ENCODE results near the gene BAHCC1. TPM values are rescaled to one million over a fixed set of nuclear protein-coding genes. Genes with fewer than 3 reads are reported as not detected.

Gene BAHCC1
- total RNA-seq, 6 donors from 2014 or later, result 8.2 to 81.7 (median 21.0) TPM

DNA sequence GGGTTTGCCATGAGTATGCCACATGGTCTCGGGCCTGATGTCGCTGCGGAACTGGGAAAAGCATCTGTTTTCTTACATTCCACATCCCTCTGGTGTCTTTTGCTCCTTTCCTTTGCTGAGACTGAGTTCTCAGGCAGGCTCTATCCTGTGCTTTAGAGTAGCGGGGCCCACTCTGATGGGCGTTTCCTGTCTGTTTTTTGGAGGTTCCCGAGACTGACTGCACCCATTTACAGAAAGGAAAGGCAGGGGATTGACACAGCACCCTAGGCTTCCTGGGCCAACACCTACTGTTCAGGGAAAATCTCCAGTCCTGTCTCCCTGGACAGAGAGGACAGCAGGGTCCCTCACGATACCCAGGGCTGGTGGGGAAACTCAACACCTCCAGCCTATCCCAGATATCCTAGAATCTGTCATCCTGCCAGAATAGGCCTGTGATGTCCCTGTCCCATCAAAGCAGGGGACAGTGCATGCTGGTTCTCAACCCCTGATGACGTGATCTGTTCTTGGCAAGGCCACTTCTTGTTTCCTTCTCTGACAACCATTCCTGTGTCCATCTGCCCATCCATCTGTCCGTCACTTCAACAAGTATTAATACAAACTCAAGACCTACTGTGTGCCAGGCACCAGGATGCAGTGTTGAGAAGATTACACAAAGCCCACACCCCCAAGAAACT is 75.2 kb downstream of the BAHCC1 start:
- no peaks in the 10 kb centered on the region for H3K36me3 ChIP-seq
- no peaks in the 10 kb centered on the region for H3K4me1 ChIP-seq
- no peaks in the 10 kb centered on the region for H3K27me3 ChIP-seq
- no peak for TF ChIP-seq POLR2AphosphoS5 (IDR thresholded peaks at IDR 0.05)
- TF ChIP-seq, protein P1, sequence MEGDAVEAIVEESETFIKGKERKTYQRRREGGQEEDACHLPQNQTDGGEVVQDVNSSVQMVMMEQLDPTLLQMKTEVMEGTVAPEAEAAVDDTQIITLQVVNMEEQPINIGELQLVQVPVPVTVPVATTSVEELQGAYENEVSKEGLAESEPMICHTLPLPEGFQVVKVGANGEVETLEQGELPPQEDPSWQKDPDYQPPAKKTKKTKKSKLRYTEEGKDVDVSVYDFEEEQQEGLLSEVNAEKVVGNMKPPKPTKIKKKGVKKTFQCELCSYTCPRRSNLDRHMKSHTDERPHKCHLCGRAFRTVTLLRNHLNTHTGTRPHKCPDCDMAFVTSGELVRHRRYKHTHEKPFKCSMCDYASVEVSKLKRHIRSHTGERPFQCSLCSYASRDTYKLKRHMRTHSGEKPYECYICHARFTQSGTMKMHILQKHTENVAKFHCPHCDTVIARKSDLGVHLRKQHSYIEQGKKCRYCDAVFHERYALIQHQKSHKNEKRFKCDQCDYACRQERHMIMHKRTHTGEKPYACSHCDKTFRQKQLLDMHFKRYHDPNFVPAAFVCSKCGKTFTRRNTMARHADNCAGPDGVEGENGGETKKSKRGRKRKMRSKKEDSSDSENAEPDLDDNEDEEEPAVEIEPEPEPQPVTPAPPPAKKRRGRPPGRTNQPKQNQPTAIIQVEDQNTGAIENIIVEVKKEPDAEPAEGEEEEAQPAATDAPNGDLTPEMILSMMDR (IDR thresholded peaks at IDR 0.05), result no peak
- H3K4me3 ChIP-seq, result no peak overlapping the region
- WGBS, 2 donors, result 80 to 88% methylated on average over 9 of the region's 9 CpGs
- H3K9me3 ChIP-seq, result no peaks in the 10 kb centered on the region
- ATAC-seq (ENCODE audit: low FRiP score in 2 of 2), result no peak
- DNase-seq, result no peak
- H3K27ac ChIP-seq, result no peak overlapping the region

DNA sequence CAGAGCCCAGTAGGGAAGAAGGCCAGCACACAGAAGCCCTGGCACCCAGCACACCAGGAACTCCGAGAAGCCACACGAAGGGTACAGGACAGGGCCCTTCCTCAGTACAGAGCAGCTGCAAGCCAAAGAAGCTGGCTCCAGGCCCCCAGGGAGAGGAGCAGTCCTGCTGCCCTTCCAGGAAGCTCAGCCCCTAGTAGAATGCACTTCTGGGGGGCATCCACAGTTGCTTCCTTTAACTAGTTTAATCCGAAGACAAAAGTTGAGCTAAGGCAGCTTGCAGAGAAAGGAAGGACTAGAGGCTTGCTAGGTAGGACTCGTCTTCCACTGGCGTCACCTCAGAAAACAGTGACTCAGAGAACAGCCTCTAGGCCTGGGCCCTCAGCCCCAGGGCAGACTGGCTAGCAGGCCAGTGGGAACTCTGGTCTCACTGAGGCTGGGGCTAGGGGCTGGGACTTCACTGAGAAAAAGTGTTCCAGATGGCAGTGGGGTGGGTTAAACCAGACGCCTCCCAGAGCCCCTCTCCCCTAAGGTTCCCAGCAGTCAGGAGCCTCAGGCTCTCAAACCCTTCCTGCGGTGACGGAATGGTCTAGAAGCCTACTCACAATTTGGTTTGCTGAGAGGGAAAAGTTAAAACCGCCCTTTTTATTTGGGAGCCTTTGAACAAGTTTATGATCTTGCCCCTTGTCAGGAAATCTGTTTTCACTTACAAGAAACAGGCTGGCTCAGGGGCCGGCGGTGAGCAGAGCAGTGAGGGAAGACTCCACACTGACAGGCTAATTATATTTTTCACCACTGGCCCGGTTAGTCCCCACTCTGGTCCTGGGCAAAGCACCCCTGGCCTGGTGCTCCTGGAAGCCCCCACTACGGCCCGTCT is 75.9 kb downstream of the BAHCC1 start:
- H3K36me3 ChIP-seq, result no peaks in the 10 kb centered on the region
- no peaks in the 10 kb centered on the region for H3K27me3 ChIP-seq
- no peaks in the 10 kb centered on the region for H3K9me3 ChIP-seq
- 78 to 83% methylated on average over 10 to 14 of the region's 14 CpGs for WGBS, 2 donors
- no peak overlapping the region for H3K4me3 ChIP-seq
- ATAC-seq (ENCODE audit: low FRiP score in 2 of 2), result no peak
- TF ChIP-seq POLR2A (IDR thresholded peaks at IDR 0.05) (no peak), EP300 (IDR thresholded peaks at IDR 0.05) (no peak), POLR2AphosphoS5 (IDR thresholded peaks at IDR 0.05) (no peak)
- TF ChIP-seq, protein P1 (IDR thresholded peaks at IDR 0.05), result no peak
- no peaks in the 10 kb centered on the region for H3K4me1 ChIP-seq
- peak in 1 of 2 donors; percentile 0 for DNase-seq
- H3K27ac ChIP-seq, result no peak overlapping the region

DNA sequence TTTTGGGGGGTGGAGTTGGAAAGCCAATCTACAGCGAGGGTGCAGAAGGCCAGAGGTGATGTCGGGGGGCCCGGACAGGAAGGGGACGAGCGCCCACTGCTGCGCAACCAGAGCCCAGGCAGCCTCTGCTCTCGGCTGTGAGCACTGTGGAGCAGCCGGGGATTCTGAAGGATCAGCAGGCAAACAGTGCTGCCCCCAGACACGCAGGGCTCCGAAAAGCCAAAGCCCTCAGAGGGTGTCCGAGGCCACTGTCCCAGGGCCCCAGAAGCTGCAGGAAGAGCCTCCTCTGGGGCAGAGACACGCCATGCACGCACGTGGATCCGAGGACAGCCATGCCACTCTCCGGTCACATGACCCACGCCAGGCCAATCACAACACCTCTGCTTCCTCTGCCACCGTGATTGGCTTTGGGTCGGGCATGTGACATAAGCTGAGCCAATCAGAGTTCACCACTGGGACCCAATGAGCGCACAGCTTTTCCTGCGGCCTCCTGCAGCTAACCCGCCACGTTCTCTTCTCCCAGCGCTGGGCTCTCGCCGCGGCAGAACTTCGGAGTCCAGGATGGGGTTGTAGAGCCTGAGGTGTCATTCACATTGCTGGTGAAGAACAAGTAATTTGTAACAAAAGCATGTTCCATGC is 76.7 kb downstream of the BAHCC1 start:
- 88 to 92% methylated on average over 23 to 27 of the region's 28 CpGs for WGBS, 2 donors
- DNase-seq, result peak in 1 of 2 donors; percentile 61
- H3K36me3 ChIP-seq, result no peaks in the 10 kb centered on the region
- no peaks in the 10 kb centered on the region for H3K9me3 ChIP-seq
- no peak overlapping the region for H3K4me3 ChIP-seq
- TF ChIP-seq POLR2A (IDR thresholded peaks at IDR 0.05) (no peak), POLR2AphosphoS5 (IDR thresholded peaks at IDR 0.05) (no peak), EP300 (IDR thresholded peaks at IDR 0.05) (no peak)
- TF ChIP-seq, protein P1 (IDR thresholded peaks at IDR 0.05), result no peak
- ATAC-seq (ENCODE audit: low FRiP score in 2 of 2), result peak; percentile 50 to 70
- no peak overlapping the region for H3K27ac ChIP-seq
- H3K4me1 ChIP-seq, result no peaks in the 10 kb centered on the region
- no peaks in the 10 kb centered on the region for H3K27me3 ChIP-seq

DNA sequence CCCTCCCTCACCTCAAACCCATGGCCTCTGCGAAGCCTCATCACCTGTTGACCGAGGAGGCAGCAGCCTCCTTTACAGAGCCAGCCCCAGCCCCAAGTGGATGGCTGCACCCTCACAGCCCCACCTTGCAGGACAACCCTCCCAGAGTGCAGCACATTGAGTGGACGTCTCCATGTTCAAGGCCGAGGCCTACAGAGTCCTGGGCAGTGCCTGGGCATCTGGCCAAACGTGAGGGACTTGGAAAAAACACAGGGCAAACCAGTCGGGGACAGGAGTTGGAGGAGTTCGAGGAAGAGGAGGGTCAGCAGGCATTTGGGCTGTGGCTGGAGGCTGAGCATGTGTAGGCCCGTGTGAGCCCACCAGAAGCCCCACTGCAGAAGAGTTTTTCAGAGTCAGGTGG is 77.8 kb downstream of the BAHCC1 start:
- TF ChIP-seq EP300 (IDR thresholded peaks at IDR 0.05), result no peak
- TF ChIP-seq, protein P1 (IDR thresholded peaks at IDR 0.05), result no peak
- Histone ChIP-seq H3K36me3 (no peaks in the 10 kb centered on the region), H3K9me3 (no peaks in the 10 kb centered on the region), H3K4me3 (no peak overlapping the region), H3K27me3 (no peaks in the 10 kb centered on the region), H3K4me1 (no peaks in the 10 kb centered on the region), H3K27ac (no peak overlapping the region)
- ATAC-seq (ENCODE audit: low FRiP score in 2 of 2), result no peak
- no peak for DNase-seq
- 74 to 77% methylated on average over 6 to 8 of the region's 8 CpGs for WGBS, 2 donors
